ENCODE data around the gene ELFN1.

ELFN1 gene

DNA sequence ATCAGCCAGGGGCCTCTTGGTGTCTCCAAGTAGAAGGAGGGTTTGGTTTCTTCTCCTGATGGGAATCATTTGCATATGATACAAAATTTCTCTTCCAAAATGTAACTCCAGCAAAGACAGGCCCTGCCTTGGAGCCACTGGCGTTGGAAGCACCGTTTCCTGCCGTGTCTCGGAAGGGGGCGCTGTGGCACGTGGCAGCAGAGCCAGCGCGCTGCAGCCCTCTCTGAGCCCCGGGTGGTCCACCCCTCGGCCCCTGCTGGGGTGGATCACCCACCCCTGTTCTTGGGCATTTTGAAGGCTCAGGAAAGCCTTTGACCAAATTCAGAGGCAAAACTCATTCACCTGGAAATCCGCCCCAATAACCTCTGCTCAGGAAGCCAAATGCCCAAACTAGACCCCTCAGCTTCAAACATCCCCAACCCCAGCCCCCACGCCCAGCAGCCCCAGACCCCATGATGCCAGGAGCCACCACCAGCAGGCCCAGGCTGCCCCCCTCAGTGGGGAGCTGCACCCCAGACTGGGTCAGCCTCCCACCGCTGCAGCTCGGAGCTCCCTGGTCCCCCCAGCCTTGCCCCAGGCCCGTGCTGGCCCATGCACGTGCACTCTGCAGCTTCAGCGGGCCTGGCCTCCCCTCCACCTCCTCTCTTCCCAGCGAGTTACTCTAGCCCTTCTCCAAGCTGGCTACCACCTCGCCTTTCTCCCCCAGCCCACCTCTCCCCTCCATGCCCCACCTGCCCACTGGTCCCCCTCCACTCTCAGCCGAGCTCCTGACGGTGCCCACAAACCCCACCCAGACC lies 29.5 kb upstream of the ELFN1 start:
- Histone ChIP-seq H3K36me3 (ENCODE audit: insufficient read depth, low read length) (no peaks in the 10 kb centered on the region), H3K9me2 (replicated peaks; ENCODE audit: low read depth, low read length) (no peaks in the 10 kb centered on the region), H3K79me2 (ENCODE audit: insufficient read depth, low read length) (no peaks in the 10 kb centered on the region), H3K4me3 (ENCODE audit: low read length, poor library complexity, severe bottlenecking) (no peak overlapping the region), H3K27me3 (ENCODE audit: insufficient read depth, low read length, poor library complexity, severe bottlenecking) (no peaks in the 10 kb centered on the region), H3K4me2 (ENCODE audit: low read depth, low read length, poor library complexity, severe bottlenecking) (no peak overlapping the region), H4K20me1 (ENCODE audit: insufficient read depth, low read length, poor library complexity, severe bottlenecking) (no peaks in the 10 kb centered on the region), H3K4me1 (ENCODE audit: insufficient read depth, low read length, poor library complexity, severe bottlenecking) (no peaks in the 10 kb centered on the region), H2AFZ (ENCODE audit: low read length) (no peak overlapping the region), H3F3A (ENCODE audit: low read depth) (no peaks in the 10 kb centered on the region), H3K9me3 (ENCODE audit: insufficient read depth, low read depth, low read length) (peaks cover 5% of the 10 kb centered on the region; the same call in 1 of the 2 replicates), H3K9ac (ENCODE audit: low read depth, low read length, poor library complexity, severe bottlenecking) (no peak overlapping the region)
- TF ChIP-seq EZH2phosphoT487 (IDR thresholded peaks at IDR 0.05; ENCODE audit: borderline replicate concordance) = no peak
- TF ChIP-seq, protein P1, sequence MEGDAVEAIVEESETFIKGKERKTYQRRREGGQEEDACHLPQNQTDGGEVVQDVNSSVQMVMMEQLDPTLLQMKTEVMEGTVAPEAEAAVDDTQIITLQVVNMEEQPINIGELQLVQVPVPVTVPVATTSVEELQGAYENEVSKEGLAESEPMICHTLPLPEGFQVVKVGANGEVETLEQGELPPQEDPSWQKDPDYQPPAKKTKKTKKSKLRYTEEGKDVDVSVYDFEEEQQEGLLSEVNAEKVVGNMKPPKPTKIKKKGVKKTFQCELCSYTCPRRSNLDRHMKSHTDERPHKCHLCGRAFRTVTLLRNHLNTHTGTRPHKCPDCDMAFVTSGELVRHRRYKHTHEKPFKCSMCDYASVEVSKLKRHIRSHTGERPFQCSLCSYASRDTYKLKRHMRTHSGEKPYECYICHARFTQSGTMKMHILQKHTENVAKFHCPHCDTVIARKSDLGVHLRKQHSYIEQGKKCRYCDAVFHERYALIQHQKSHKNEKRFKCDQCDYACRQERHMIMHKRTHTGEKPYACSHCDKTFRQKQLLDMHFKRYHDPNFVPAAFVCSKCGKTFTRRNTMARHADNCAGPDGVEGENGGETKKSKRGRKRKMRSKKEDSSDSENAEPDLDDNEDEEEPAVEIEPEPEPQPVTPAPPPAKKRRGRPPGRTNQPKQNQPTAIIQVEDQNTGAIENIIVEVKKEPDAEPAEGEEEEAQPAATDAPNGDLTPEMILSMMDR (conservative IDR thresholded peaks at IDR 0.05; ENCODE audit: low read length) = no peak

DNA sequence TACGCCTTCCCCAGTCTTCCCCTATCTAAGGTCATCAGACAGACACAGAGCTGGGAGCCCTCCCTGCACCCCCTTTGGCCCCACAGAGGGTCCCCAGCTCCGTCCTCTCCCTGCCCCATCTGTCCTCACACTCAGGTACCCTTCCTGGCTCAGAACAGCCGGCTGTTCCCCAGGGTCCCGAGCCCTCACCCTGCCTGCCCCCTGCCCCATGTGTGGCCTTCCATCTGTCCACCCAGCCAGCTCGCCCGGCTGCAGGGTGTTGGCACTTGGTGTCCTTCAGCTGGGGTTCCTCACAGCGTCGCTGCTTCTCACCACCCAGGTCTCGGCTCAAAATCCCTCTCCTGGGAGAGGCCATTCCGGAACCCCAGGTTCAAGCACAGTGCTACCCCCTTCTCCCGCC lies 28.9 kb upstream of the ELFN1 start:
- no peaks in the 10 kb centered on the region for H3K36me3 ChIP-seq (ENCODE audit: insufficient read depth, low read length)
- H3K4me1 ChIP-seq (ENCODE audit: insufficient read depth, low read length, poor library complexity, severe bottlenecking) = no peaks in the 10 kb centered on the region

DNA sequence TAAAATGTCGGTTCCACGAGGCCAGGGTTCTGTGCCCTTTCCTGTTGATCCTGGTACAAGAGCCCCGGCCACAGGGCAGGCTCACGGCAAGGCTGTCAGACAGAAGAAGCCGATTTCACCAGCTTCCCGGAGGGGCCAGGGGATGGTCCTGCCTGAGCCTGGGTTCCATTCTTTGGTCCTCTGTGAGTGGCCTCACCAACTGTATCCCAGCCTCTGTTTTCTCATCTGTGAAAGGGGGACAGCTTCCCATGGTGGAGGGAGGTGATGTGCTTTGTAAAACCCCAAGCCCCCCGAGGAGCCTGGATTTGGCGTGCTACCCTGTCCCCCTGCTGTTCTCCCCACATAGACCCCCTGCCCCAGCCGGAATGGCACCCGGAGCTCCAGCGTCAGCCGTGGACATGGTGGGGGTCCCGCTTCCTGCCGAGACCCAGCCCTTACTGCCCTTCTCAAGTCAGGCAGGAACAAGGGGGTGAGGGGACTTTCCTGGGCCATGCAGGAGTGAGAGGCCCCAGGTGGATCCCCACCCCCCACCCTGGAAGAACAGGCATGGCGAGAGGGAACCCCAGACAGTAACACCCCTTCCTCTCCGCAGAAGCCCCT lies 28.3 kb upstream of the ELFN1 start:
- TF ChIP-seq, protein P1 (conservative IDR thresholded peaks at IDR 0.05; ENCODE audit: low read length) = no peak
- no peak for TF ChIP-seq EZH2phosphoT487 (IDR thresholded peaks at IDR 0.05; ENCODE audit: borderline replicate concordance)

More for the DNA sequence above, 28.9 kb upstream of the ELFN1 start:
- Histone ChIP-seq H2AFZ (ENCODE audit: low read length) (no peak overlapping the region), H3F3A (ENCODE audit: low read depth) (no peaks in the 10 kb centered on the region), H3K4me3 (ENCODE audit: low read length, poor library complexity, severe bottlenecking) (no peak overlapping the region), H3K9me2 (replicated peaks; ENCODE audit: low read depth, low read length) (no peaks in the 10 kb centered on the region), H3K9ac (ENCODE audit: low read depth, low read length, poor library complexity, severe bottlenecking) (no peak overlapping the region), H4K20me1 (ENCODE audit: insufficient read depth, low read length, poor library complexity, severe bottlenecking) (no peaks in the 10 kb centered on the region), H3K4me2 (ENCODE audit: low read depth, low read length, poor library complexity, severe bottlenecking) (no peak overlapping the region), H3K79me2 (ENCODE audit: insufficient read depth, low read length) (no peaks in the 10 kb centered on the region), H3K27me3 (ENCODE audit: insufficient read depth, low read length, poor library complexity, severe bottlenecking) (no peaks in the 10 kb centered on the region), H3K9me3 (ENCODE audit: insufficient read depth, low read depth, low read length) (peaks cover 4% of the 10 kb centered on the region; the same call in 1 of the 2 replicates)
- no peak for TF ChIP-seq EZH2phosphoT487 (IDR thresholded peaks at IDR 0.05; ENCODE audit: borderline replicate concordance)
- TF ChIP-seq, protein P1 (conservative IDR thresholded peaks at IDR 0.05; ENCODE audit: low read length) = no peak

More for the DNA sequence above, 28.3 kb upstream of the ELFN1 start:
- H3K4me2 ChIP-seq (ENCODE audit: low read depth, low read length, poor library complexity, severe bottlenecking) = no peak overlapping the region
- no peaks in the 10 kb centered on the region for H3F3A ChIP-seq (ENCODE audit: low read depth)
- no peaks in the 10 kb centered on the region for H3K9me2 ChIP-seq (replicated peaks; ENCODE audit: low read depth, low read length)
- no peaks in the 10 kb centered on the region for H4K20me1 ChIP-seq (ENCODE audit: insufficient read depth, low read length, poor library complexity, severe bottlenecking)
- H3K27me3 ChIP-seq (ENCODE audit: insufficient read depth, low read length, poor library complexity, severe bottlenecking) = no peaks in the 10 kb centered on the region
- H2AFZ ChIP-seq (ENCODE audit: low read length) = no peak overlapping the region
- H3K79me2 ChIP-seq (ENCODE audit: insufficient read depth, low read length) = no peaks in the 10 kb centered on the region
- no peak overlapping the region for H3K9ac ChIP-seq (ENCODE audit: low read depth, low read length, poor library complexity, severe bottlenecking)
- H3K36me3 ChIP-seq (ENCODE audit: insufficient read depth, low read length) = no peaks in the 10 kb centered on the region
- H3K4me1 ChIP-seq (ENCODE audit: insufficient read depth, low read length, poor library complexity, severe bottlenecking) = no peaks in the 10 kb centered on the region
- no peak overlapping the region for H3K4me3 ChIP-seq (ENCODE audit: low read length, poor library complexity, severe bottlenecking)
- peaks cover 4% of the 10 kb centered on the region; the same call in 1 of the 2 replicates for H3K9me3 ChIP-seq (ENCODE audit: insufficient read depth, low read depth, low read length)

Measured in Loucy (cell line).